Measurements from ENCODE around the gene CDH12. TPM values are rescaled to one million over a fixed set of nuclear protein-coding genes. Genes with fewer than 3 reads are reported as not detected.

Gene CDH12
- total and polyA plus RNA-seq, 4 experiments from 2014 or later: not detected

DNA sequence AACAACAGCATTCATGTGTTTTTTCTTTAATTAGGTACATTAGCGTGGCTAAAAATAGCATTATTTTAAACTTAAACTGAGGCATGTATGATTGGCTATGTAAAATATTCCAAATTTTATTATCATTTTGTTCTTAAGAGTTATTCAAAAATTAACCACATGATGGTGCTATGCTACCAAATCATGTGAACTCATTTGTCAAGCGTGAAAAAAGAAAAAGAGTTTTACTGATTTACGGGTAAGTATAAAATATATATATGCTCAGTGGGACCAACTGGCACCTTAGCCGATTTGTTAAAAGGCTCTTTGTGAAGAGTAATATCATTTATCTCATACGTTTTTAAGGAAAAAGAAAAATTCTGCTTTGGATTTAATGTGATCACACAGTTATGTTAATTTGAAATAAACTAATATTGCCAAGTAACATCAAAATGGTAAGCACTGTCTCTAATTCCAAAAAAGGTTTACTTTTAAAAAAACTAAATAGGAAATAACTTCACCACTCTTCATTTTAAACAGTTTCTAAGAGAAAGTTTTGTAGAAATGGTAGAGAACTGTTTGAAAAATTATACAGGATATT lies 1042.3 kb downstream of the CDH12 start:
- POLR2A ChIA-PET (ENCODE audit: partially characterized antibody): no interaction called here
- Histone ChIP-seq H3K27ac (ENCODE audit: low read depth, low read length) (no peak overlapping the region), H3K36me3 (ENCODE audit: insufficient read depth, low read length) (no peaks in the 10 kb centered on the region), H3K9me3 (ENCODE audit: control insufficient read depth in 1 of 2, low read length in 2 of 2) (no peaks in the 10 kb centered on the region), H3K4me3 (ENCODE audit: low read length in 2 of 2) (no peak overlapping the region), H3K4me1 (ENCODE audit: insufficient read depth, low read length) (no peaks in the 10 kb centered on the region), H3K27me3 (ENCODE audit: insufficient read depth, low read length) (no peaks in the 10 kb centered on the region)
- H3K27me3 Mint-ChIP-seq: no peaks in the 10 kb centered on the region
- CTCF ChIA-PET (ENCODE audit: partially characterized antibody): no interaction called here
- peaks cover 0 to 5% (median 4%) of the 10 kb centered on the region in 8 donors for H3K9me3 Mint-ChIP-seq
- no peak overlapping the region for H3K27ac Mint-ChIP-seq
- no peaks in the 10 kb centered on the region for H3K4me1 Mint-ChIP-seq
- no peaks in the 10 kb centered on the region for H3K36me3 Mint-ChIP-seq
- intact Hi-C loops (cut with micrococcal nuclease): no loop called here
- no peak for DNase-seq
- H3K4me3 Mint-ChIP-seq: no peak overlapping the region

DNA sequence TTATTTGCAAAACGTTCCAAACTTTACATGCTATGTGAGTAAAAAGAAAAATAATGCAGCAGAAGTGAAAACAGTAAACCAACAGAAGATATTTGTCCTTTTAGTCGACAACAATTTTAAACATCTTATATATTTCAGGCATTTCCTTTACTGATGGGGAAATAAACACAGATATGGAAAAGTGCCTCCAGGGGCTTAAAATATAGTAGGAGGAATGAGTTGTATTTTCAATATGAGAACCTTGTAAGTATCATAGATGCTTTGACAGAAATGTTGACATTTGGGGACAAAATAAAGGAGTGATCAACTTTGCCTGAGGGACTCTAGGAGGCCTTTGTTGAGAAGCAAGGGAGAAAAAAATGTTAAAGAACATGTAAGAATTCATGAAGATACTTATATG lies 1043.5 kb downstream of the CDH12 start:
- ChIA-PET POLR2A (ENCODE audit: partially characterized antibody) (no interaction called here), CTCF (ENCODE audit: partially characterized antibody) (no interaction called here)
- no peak overlapping the region for H3K27ac ChIP-seq (ENCODE audit: low read depth, low read length)
- no peaks in the 10 kb centered on the region for H3K36me3 ChIP-seq (ENCODE audit: insufficient read depth, low read length)
- intact Hi-C loops (cut with micrococcal nuclease): no loop called here
- H3K4me3 Mint-ChIP-seq: no peak overlapping the region
- peaks cover 0 to 7% (median 4%) of the 10 kb centered on the region in 8 donors for H3K9me3 Mint-ChIP-seq
- H3K4me1 Mint-ChIP-seq: no peaks in the 10 kb centered on the region
- no peaks in the 10 kb centered on the region for H3K27me3 Mint-ChIP-seq
- H3K4me3 ChIP-seq (ENCODE audit: low read length in 2 of 2): no peak overlapping the region
- no peaks in the 10 kb centered on the region for H3K4me1 ChIP-seq (ENCODE audit: insufficient read depth, low read length)
- H3K9me3 ChIP-seq (ENCODE audit: control insufficient read depth in 1 of 2, low read length in 2 of 2): no peaks in the 10 kb centered on the region
- H3K36me3 Mint-ChIP-seq: no peaks in the 10 kb centered on the region
- no peaks in the 10 kb centered on the region for H3K27me3 ChIP-seq (ENCODE audit: insufficient read depth, low read length)
- DNase-seq: no peak
- H3K27ac Mint-ChIP-seq: no peak overlapping the region

DNA sequence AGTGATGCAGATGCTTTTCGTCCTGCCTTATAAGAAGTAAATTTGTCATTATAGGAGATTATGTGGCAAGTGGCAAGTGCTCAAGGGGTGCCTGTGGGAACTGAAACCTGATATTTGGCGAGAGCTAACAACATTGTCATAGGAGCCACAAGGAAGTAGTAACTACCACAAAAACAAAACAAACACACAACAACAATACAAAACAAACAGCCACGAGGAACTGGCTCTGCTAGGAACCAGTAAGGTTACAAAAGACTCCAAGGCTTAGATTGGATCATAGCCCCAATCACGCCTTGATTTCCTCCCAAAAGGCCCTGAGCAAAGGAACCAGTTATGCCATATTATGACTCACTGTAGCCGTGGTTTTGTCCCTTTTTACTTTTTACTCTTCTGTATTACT lies 1045.2 kb downstream of the CDH12 start:
- H3K9me3 Mint-ChIP-seq: peaks cover 0 to 7% (median 4%) of the 10 kb centered on the region in 8 donors
- no peak overlapping the region for H3K4me3 ChIP-seq (ENCODE audit: low read length in 2 of 2)
- CTCF ChIA-PET (ENCODE audit: partially characterized antibody): no interaction called here

DNA sequence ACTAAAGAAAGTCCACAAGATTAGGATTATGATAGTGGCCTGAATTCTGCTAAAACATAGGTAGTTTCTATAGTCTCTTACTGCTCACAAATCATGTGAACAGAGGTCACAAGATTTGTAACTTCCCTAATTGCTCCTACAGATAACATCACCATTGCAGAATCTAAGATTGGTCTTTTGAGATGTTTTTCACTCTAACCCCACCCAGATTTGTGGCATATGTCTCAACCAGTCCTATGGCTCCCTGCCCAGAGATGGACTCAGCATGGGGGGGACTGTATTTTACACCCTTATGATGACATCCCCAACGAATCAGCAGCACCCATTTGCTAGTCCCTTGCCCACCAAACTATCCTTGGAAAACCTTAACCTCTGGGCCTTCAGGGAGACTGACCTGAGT lies 1046.2 kb downstream of the CDH12 start:
- no peak for DNase-seq
- Mint-ChIP-seq H3K9me3 (peaks cover 0 to 9% (median 4%) of the 10 kb centered on the region in 8 donors), H3K27ac (no peak overlapping the region), H3K27me3 (no peaks in the 10 kb centered on the region), H3K4me3 (no peak overlapping the region), H3K4me1 (no peaks in the 10 kb centered on the region), H3K36me3 (no peaks in the 10 kb centered on the region)
- CTCF ChIA-PET (ENCODE audit: partially characterized antibody): no interaction called here
- H3K27me3 ChIP-seq (ENCODE audit: insufficient read depth, low read length): no peaks in the 10 kb centered on the region
- no peak overlapping the region for H3K4me3 ChIP-seq (ENCODE audit: low read length in 2 of 2)
- POLR2A ChIA-PET (ENCODE audit: partially characterized antibody): no interaction called here
- H3K9me3 ChIP-seq (ENCODE audit: control insufficient read depth in 1 of 2, low read length in 2 of 2): no peaks in the 10 kb centered on the region
- no peak overlapping the region for H3K27ac ChIP-seq (ENCODE audit: low read depth, low read length)
- no peaks in the 10 kb centered on the region for H3K4me1 ChIP-seq (ENCODE audit: insufficient read depth, low read length)
- intact Hi-C loops (cut with micrococcal nuclease): no loop called here
- H3K36me3 ChIP-seq (ENCODE audit: insufficient read depth, low read length): no peaks in the 10 kb centered on the region

More for the DNA sequence above, 1045.2 kb downstream of the CDH12 start:
- H3K4me1 ChIP-seq (ENCODE audit: insufficient read depth, low read length): no peaks in the 10 kb centered on the region
- intact Hi-C loops (cut with micrococcal nuclease): no loop called here
- Mint-ChIP-seq H3K27me3 (no peaks in the 10 kb centered on the region), H3K27ac (no peak overlapping the region), H3K4me1 (no peaks in the 10 kb centered on the region), H3K36me3 (no peaks in the 10 kb centered on the region), H3K4me3 (no peak overlapping the region)
- POLR2A ChIA-PET (ENCODE audit: partially characterized antibody): no interaction called here
- no peak overlapping the region for H3K27ac ChIP-seq (ENCODE audit: low read depth, low read length)
- no peak for DNase-seq
- H3K36me3 ChIP-seq (ENCODE audit: insufficient read depth, low read length): no peaks in the 10 kb centered on the region
- no peaks in the 10 kb centered on the region for H3K9me3 ChIP-seq (ENCODE audit: control insufficient read depth in 1 of 2, low read length in 2 of 2)
- H3K27me3 ChIP-seq (ENCODE audit: insufficient read depth, low read length): no peaks in the 10 kb centered on the region

DNA sequence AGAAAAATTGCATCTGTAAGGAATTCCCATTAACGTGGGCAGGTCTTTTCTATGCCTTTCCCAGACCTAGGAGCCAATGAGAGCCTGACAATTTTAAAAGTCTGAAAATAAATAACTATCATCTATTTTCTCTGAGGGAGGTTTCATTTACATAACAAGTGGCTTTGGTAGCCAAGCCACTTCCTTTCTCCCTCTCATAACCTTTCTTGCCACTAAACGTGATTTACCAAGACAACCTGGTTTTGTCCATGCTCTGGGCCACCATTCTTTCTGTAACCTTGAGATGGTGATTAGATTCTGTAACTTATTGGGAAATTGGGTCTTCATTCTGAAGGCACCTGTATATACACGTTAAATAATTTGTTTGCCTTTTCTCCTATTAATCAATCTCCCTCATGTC lies 1046.9 kb downstream of the CDH12 start:
- H3K36me3 ChIP-seq (ENCODE audit: insufficient read depth, low read length): no peaks in the 10 kb centered on the region
- ChIA-PET POLR2A (ENCODE audit: partially characterized antibody) (no interaction called here), CTCF (ENCODE audit: partially characterized antibody) (no interaction called here)
- Mint-ChIP-seq H3K9me3 (peaks cover 0 to 12% (median 4%) of the 10 kb centered on the region in 8 donors), H3K4me1 (no peaks in the 10 kb centered on the region), H3K36me3 (no peaks in the 10 kb centered on the region), H3K4me3 (no peak overlapping the region), H3K27me3 (no peaks in the 10 kb centered on the region), H3K27ac (no peak overlapping the region)
- intact Hi-C loops (cut with micrococcal nuclease): no loop called here
- H3K27ac ChIP-seq (ENCODE audit: low read depth, low read length): no peak overlapping the region
- no peaks in the 10 kb centered on the region for H3K4me1 ChIP-seq (ENCODE audit: insufficient read depth, low read length)
- no peak overlapping the region for H3K4me3 ChIP-seq (ENCODE audit: low read length in 2 of 2)
- DNase-seq: no peak
- no peaks in the 10 kb centered on the region for H3K27me3 ChIP-seq (ENCODE audit: insufficient read depth, low read length)
- no peaks in the 10 kb centered on the region for H3K9me3 ChIP-seq (ENCODE audit: control insufficient read depth in 1 of 2, low read length in 2 of 2)

DNA sequence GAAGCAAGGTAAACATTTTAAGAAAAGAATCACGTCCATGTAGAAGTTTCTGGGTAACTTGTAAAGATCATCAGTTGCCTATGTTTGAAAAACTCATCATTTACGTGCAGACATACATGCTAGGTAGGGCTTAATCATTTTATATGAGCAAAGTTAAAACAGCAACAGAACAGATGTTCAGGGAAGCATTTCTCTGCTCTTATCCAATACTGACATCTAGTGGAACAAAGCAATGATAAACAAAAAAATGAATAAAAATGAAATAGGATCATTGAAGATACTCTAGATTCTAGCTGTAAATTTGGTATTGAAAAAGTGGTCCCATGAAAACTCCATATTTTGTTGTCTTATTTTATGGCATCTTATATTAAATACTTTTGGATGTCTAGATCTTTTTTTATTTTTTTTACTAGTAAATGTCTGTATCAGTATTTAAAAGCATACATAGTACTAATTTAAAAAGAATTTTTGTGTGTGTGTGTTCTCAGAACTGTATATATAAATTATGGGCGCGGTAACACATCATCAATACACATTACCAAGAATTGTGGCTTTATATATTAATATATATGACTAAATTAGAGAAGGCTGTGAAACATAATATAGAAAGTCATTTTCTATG lies 1050.2 kb downstream of the CDH12 start:
- ChIA-PET POLR2A (ENCODE audit: partially characterized antibody) (no interaction called here), CTCF (ENCODE audit: partially characterized antibody) (no interaction called here)
- H3K36me3 ChIP-seq (ENCODE audit: insufficient read depth, low read length): no peaks in the 10 kb centered on the region
- H3K27ac Mint-ChIP-seq: no peak overlapping the region
- no peaks in the 10 kb centered on the region for H3K4me1 Mint-ChIP-seq
- H3K36me3 Mint-ChIP-seq: no peaks in the 10 kb centered on the region
- intact Hi-C loops (cut with micrococcal nuclease): no loop called here
- H3K4me3 Mint-ChIP-seq: no peak overlapping the region
- H3K27me3 ChIP-seq (ENCODE audit: insufficient read depth, low read length): no peaks in the 10 kb centered on the region
- H3K9me3 Mint-ChIP-seq: peaks cover 0 to 19% (median 9%) of the 10 kb centered on the region in 8 donors
- no peaks in the 10 kb centered on the region for H3K9me3 ChIP-seq (ENCODE audit: control insufficient read depth in 1 of 2, low read length in 2 of 2)
- DNase-seq: no peak
- no peaks in the 10 kb centered on the region for H3K27me3 Mint-ChIP-seq
- H3K27ac ChIP-seq (ENCODE audit: low read depth, low read length): no peak overlapping the region
- H3K4me3 ChIP-seq (ENCODE audit: low read length in 2 of 2): no peak overlapping the region
- no peaks in the 10 kb centered on the region for H3K4me1 ChIP-seq (ENCODE audit: insufficient read depth, low read length)

DNA sequence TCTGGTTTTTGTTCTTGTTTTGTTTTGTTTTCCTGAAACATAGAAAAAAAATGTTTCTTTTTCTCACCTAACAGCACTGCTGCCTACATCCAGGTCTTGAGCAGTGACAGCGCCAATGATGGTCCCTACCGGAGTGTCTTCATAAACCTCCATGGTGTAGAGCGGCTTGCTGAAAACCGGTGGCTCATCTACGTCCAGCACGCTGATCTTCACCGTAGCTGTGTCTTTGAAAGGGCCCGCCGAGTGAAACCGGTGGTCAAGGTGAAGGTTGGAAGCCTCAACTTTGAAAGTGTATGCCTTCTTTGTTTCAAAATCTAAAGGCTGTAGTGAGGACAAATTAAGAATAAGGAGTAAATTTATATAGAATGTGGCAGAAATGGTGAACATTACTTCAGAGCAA lies 1051.0 kb downstream of the CDH12 start:
- ChIA-PET POLR2A (ENCODE audit: partially characterized antibody) (no interaction called here), CTCF (ENCODE audit: partially characterized antibody) (no interaction called here)
- Histone ChIP-seq H3K27me3 (ENCODE audit: insufficient read depth, low read length) (no peaks in the 10 kb centered on the region), H3K4me1 (ENCODE audit: insufficient read depth, low read length) (no peaks in the 10 kb centered on the region), H3K4me3 (ENCODE audit: low read length in 2 of 2) (no peak overlapping the region), H3K27ac (ENCODE audit: low read depth, low read length) (no peak overlapping the region), H3K9me3 (ENCODE audit: control insufficient read depth in 1 of 2, low read length in 2 of 2) (no peaks in the 10 kb centered on the region), H3K36me3 (ENCODE audit: insufficient read depth, low read length) (no peaks in the 10 kb centered on the region)
- no peaks in the 10 kb centered on the region for H3K4me1 Mint-ChIP-seq
- H3K9me3 Mint-ChIP-seq: peaks cover 0 to 22% (median 10%) of the 10 kb centered on the region in 8 donors
- intact Hi-C loops (cut with micrococcal nuclease): no loop called here
- DNase-seq: no peak
- no peaks in the 10 kb centered on the region for H3K36me3 Mint-ChIP-seq
- no peak overlapping the region for H3K27ac Mint-ChIP-seq
- H3K27me3 Mint-ChIP-seq: no peaks in the 10 kb centered on the region
- H3K4me3 Mint-ChIP-seq: no peak overlapping the region
